GM12801 (cell line): ENCODE measurements around the gene LRRC38.

Experiments
- CTCF ChIP-seq: IDR thresholded peaks from one replicate; pipeline ENCODE4 v1.5.1; 2011; ENCODE audit warnings: control low read depth; ENCODE audit not compliant: insufficient read length; ENCODE audit errors: extremely low read depth

Gene LRRC38

GRCh38 chr1:13548281-13548680 lies 34.5 kb upstream of the LRRC38 start:
- no peak for TF ChIP-seq CTCF

- TF ChIP-seq CTCF: no peak
These were observed 33.0 kb upstream of the LRRC38 start for GRCh38 chr1:13546791-13547190.

GRCh38 chr1:13544221-13544556 lies 30.4 kb upstream of the LRRC38 start:
- TF ChIP-seq CTCF: no peak

- TF ChIP-seq CTCF: no peak
These were observed 29.8 kb upstream of the LRRC38 start for GRCh38 chr1:13543451-13544220.

GRCh38 chr1:13541435-13542215 lies 27.8 kb upstream of the LRRC38 start:
- no peak for TF ChIP-seq CTCF

GRCh38 chr1:13540866-13541265 lies 27.1 kb upstream of the LRRC38 start:
- TF ChIP-seq CTCF: no peak

- no peak for TF ChIP-seq CTCF
These were observed 25.9 kb upstream of the LRRC38 start for GRCh38 chr1:13539683-13540082.
